ENCODE results near the gene TEX26.

- TF ChIP-seq CTCF (IDR thresholded peaks at IDR 0.05 in 2 of 3, conservative IDR thresholded peaks at IDR 0.05 in 1 of 3; ENCODE audit: control insufficient read depth in 2 of 3, extremely low read depth in 1 of 3, insufficient read depth in 1 of 3, low read depth in 3 of 3, low read length in 3 of 3) (no peak), YY1 (IDR thresholded peaks at IDR 0.05; ENCODE audit: low read depth, low read length) (no peak), IRF3 (IDR thresholded peaks at IDR 0.05) (no peak), ATF3 (IDR thresholded peaks at IDR 0.05; ENCODE audit: borderline replicate concordance, extremely low read depth, low read depth, low read length) (no peak), RELA (IDR thresholded peaks at IDR 0.05; ENCODE audit: borderline replicate concordance, partially characterized antibody) (no peak), RAD21 (IDR thresholded peaks at IDR 0.05; ENCODE audit: insufficient read depth, low read depth, low read length) (no peak), POLR2A (IDR thresholded peaks at IDR 0.05; ENCODE audit: low read depth, low read length) (no peak), MXI1 (IDR thresholded peaks at IDR 0.05; ENCODE audit: low read depth, low read length) (no peak), MTA3 (IDR thresholded peaks at IDR 0.05; ENCODE audit: borderline replicate concordance, low read length) (no peak), SREBF1 (IDR thresholded peaks at IDR 0.05; ENCODE audit: low read length) (no peak), FOS (IDR thresholded peaks at IDR 0.05; ENCODE audit: borderline replicate concordance, extremely low read depth, insufficient read length) (no peak)
Measured at GRCh38 chr13:30968846-30969245, 36.4 kb downstream of the TEX26 start.

Data from GM12878 (cell line).